DMS79 (cell line): ENCODE measurements around the gene SCN11A.

ENCODE experiments used
- DNase-seq: peaks from one replicate; lab custom pipeline; 2025; lab: John Stamatoyannopoulos, UW

SCN11A gene

DNA sequence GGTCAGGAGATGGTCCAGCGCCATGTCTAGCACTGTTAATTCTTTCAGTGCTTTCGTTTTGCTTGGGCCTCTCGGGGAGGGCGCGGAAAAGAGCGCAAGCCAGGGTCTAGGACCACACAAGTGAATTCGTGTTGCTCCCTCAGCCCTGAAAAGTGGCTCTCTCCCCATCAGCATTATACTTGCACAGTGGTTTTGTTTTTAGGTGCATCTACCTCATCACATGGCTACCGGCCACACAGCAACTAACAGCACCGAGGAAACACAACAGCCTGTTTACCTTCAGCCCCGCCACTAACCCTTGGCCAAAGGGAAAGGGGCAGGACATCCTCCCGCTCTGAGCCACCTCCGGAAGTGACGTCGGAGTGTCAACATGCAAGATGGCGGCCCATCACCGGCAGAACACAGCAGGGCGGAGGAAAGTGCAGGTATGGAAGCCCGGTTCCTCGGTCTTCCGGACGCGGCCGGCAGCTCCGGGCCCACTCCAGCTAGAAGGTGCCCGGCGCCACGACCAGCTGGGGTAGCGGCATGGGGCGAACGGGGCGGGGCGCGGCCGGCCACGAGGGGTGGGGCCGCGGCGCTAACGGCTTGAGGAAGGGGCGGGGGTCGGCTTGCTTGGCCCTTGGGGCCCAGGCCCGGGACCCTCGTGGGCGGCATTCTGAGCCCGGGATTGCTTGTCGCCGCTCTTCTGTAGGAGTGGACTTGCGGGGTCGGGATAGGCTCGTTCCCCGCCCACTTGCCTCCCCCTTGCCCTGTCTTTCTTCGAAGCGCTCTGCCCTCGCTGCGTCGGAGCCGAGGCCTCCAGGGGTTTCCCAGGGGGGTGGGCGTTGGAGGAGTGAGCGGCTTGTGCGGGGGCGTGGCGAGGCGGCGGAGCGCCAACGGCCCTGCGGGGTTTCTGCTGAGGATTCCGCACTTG, at the start of gene SCN11A, which contains the start of gene WDR48:
TSS of gene SCN11A (minus strand) at position 296 of the 913 bp plus-strand sequence. CDS start 101,582 bp downstream, outside the sequence.
TSS of gene WDR48 (plus strand) at position 368 of the 913 bp plus-strand sequence. CDS start at position 378, 10 bp downstream.
- DNase-seq, result peak; percentile 62

DNA sequence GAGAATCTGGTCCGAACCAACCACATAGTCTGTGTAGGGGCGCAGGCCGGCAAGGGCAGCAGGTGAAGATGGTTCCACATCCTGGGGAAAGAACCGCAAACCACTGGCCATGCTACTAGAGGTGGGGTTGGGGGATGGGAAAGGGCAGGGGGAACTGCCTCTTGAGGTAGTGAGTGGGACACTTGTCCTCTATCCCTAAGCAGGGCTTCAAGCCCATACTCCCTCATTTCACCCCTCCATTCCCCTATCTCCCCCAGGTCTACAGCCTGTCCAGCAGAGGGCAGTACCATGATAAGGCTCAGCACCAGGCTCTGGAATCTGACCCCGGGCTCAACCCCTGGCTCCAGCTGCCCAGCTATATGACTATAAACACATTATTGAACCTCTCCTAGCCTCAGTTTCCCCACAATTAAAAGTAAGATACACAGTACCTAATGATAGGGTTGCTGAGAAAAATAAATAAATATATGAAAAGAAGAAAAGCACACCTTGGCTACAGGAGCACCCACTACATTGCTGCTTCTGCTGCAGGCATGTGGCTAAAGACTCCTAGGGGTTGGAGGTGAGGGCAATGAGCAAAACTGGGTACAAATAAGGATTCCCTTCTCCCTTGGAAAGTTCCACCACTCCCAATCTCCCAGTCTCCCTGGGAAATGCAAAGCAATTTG, 49.4 kb upstream of the SCN11A start:
- peak; percentile 3 for DNase-seq

DNA sequence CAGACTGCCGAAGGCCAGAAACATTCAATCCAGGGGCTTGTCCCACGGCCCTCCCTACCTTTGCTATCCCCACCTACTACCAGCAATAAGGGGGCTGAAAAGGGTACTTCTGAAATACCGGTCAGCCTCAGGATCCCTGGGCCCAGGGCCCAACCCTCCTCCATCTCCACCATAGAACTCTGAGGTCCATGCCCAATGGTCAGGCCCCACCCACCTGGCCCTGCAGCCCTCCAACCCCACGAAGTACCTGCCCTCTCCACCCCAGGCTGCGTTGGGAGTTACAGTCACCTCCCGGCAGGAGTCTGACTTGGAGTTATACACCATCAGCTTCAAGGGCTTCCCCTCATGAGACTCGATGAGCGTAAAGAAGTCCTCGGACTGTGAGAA, 48.7 kb upstream of the SCN11A start:
- no peak for DNase-seq

DNA sequence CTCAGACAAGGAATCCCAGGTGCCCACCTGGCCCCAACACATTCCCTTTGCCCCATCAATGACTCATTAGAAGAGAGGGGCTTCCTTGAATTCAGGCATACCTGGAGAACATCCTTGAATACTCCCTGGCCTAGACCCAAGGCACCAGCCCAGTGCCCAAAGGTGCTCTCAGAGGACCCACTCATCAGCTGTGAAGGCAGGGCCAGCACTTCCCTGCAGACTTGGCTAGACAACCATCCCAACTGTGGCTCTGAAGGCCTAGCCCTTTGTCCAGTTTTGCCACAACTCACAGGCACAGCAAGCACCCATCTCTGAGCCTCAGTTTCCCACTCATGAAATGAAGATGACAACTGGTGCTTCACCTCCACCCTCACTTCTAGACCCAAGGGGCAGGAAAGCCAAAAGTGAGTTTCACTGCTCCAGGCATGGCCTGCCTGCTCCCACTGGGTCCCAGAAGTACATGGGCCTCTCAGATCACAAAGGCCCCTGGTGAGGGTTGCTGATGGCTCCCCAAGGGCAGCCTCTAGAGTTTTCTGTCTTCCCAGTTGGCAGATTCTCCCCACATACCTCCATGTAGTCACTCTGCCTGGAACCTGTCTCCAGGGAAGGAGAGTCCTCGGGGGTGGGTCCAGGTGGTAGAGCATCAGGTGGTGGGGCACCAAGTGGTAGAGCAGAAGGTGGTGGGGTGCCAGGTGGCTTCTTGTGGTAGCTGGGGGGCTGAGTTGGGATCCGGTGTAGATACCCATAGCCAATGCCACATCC, 48.2 kb upstream of the SCN11A start:
- no peak for DNase-seq

DNA sequence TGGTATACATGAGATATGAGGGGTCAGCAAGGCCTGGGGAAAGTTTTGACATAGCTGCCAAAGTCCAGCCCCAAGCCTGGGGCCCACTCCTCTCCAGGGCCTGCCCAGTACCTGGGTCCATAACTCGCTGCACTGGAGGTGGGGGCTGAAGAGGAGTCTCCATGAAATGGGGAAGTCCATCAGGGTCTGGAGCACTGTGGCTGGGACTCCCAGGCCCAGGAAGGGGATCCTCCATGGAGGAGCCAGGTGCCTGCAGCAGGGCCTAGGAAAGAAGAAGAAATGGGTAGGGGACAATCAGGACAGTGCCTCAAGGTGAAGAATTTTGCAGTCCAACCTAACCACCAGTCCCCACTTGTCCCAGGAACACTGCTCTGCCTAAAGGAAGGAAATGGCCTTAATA, 47.5 kb upstream of the SCN11A start:
- no peak for DNase-seq

DNA sequence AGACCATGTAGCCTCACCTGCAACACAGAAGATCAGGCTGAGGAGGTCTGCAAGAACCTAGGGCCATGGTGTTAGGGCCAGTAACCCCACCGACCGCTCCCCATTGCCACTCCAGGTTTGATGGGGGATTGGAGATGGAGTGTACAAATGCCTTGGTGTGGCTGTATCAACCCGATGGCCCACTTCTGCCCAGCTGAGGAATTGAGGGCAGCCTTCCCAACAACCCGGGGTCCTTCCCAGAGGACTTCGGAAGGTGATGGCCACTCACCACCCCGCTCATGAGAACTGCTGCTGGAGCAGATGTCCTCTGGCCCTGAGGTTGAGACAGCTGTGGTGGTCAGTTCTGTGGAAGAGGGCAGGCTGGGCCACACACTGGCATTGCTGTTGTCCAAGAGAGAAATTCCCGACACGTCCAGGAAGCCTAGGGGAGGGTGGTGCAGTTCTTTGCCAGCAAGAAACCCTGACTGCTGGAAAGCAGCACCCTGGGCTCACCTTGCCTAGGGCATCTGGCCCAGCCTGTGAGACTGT, 46.8 kb upstream of the SCN11A start:
- no peak for DNase-seq

DNA sequence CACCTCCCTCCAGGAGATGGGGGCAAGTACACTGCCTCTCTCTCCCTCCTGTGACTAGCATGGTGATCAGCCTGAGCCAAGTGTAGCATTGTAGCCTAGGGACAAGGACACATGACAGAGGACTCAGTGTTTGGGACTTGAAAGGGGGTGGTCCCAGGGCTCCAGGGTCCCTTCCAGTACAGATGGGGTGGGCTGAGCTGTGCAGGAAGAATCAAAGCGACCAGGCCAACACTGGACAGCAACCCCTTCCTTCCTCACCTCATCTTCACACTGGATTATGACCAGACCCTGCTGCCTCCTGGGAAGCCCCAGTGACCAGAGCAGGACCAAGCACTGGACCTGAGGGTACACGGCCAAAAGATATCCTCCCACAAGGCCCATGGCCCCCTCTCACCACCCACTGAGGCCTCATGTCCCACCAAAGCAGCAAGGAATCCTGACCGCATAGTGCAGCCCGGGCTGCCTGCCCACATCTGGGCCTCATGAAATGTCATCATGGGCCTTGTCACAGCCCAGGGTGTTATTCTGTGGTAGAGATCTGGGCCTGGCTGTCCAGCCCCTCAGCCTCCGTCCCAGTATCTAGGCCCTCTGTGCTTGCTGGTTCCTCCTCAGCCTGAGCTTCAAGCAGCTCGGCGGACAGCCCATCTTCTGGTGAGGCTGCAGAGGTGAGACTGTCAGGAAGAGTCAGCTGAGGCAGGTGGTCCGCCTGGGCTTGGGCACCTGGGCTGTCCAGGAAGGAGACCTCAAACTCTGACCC, 46.1 kb upstream of the SCN11A start:
- no peak for DNase-seq

DNA sequence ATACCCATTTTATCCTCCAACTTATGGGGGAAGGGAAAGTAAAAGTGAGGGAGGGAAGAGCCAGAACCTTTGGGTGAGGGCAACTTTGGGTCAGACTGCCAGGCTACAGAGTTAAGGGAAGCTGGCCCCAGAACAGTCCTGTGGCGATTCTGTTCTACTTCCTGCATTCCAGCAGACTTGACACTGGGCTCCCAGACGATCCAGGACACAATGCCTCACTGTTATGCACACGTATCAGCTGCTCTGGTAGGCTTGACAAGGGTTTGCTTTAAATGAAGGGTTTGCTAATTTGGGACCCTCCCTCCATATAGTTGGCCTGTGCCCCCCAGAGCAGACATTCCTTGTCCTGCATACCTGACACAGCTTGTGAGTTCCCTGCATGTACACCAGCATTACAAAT, 45.0 kb upstream of the SCN11A start:
- no peak for DNase-seq

DNA sequence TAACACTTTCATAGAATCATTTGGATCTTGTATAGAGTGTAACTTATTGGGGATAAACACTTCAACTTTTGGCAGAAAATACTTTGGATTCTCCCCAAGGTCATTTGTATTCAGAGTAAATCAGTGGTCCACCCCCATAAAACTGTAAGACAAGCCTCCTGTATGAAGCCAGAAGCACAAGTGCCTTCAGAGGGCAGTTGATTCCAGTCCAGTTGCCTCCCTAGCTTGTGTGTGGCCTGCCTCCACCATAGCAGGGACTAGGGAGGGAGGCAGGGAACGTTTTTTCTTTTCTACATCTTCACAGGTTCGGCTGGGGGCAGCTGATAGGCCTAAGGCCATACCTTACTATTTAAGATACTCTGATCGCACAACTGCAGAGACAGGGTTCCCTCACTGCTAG, 44.0 kb upstream of the SCN11A start:
- DNase-seq, result no peak

DNA sequence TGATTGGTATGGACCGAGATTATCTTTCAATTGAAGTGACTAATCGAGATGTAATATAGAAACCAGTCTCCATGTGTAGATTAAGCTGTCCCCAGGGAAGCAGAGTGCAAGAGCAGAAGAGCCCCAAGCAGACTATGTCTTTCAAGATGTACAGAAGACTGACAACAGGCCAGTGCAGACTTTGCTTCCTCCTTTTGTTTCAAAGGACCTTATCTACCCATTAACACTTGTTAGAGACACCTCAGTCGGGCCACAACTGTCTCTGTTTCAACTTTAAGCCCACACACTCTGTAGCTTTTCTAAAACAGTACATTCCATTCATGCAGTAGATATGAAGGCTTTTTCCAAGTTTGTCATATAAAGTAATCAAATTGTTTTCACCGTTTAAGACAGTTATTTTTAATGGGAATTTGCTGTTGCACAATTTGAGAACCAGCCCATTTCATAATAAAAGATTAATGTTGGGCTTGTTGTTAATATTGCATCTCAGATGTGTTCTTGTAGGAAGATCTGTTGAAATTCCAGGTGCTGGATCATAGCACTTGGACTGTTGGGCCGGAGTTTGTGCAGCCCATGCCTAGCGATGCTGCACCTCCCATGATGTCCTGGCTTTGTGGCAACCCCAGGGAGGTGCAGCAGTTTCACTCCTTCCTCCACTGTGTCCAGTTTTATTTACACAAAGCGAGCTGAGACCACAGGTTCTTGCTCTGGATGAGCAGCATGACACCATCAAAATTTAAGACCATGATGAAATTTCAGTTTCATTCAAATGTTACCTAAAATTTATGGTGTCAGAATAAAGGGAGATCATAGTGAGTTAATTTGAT, 43.3 kb upstream of the SCN11A start:
- no peak for DNase-seq

DNA sequence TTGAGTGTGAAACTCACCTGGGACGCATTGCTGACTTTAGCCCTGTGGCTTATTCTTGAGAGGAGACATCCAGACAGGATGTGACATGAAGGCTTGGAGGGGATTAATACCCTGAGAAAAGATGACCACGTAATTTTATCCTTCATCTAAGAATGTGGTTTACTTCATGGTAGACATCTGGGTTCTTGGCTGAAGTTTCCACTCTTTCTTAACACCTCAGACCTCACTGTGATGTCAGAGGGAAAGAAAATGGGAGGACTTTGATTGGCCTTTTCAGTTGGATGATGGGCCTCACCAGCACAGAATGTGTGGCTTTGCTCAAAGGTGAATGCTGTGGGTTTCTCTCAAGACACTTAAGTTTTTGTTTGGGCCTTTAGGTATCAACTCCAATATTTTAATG, 39.2 kb upstream of the SCN11A start:
- DNase-seq, result no peak

DNA sequence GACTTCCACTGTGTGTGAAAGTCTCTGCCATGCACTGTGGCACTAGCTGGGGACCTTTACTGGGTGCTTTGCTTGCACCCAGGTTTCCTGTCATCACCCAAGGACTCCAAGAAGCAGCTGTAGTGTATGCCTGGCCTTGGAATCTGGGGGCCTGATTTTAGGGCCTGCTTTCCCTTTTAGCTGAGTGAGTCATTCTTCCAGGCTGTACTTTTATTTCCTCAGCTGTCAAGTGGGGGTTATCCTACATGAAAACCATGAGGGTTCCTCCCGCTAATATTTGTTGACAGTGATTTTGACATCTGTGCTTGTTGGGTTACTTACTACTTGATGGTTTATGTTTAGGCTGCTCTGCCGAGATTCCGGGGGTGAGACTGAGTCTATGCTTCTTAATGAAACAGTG, 37.1 kb upstream of the SCN11A start:
- no peak for DNase-seq

DNA sequence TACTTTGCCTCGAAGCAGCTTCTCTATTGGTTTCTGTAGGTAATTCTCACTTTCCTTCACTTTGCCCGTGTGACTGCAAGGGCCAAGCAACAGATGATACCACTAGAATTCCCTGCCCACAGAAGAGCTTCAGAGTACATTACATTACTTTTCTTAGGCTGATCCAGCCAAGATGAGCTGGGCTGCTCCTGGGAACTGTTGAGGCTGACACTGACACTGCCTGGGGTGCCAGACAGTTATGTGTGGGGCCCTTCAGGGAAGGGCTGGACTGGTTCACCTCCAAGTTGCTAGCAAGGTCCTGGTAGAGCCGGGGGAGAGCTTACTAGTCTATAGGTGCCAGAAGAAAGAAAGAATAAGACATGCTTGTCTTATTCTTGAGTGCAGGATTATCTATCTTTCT, 36.7 kb upstream of the SCN11A start:
- no peak for DNase-seq

DNA sequence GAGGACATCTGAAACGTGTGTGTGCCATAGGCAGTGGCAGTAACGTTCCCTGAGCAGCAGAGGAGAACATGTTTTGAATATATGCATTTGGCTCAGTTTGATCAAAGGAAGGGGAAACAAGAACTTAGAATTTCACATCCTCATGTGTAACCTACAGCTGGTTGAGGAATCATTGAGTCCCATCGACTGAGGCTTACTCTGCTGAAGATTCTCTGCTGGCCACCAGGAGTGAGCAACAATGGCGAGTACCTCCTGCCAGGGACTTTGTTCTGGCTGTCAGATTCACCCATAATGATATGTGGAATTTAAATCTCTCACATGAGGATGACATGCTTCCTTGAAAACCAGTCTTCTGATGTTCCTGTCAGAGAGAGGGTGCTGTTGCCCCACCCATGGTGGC, 34.4 kb upstream of the SCN11A start:
- DNase-seq, result no peak

DNA sequence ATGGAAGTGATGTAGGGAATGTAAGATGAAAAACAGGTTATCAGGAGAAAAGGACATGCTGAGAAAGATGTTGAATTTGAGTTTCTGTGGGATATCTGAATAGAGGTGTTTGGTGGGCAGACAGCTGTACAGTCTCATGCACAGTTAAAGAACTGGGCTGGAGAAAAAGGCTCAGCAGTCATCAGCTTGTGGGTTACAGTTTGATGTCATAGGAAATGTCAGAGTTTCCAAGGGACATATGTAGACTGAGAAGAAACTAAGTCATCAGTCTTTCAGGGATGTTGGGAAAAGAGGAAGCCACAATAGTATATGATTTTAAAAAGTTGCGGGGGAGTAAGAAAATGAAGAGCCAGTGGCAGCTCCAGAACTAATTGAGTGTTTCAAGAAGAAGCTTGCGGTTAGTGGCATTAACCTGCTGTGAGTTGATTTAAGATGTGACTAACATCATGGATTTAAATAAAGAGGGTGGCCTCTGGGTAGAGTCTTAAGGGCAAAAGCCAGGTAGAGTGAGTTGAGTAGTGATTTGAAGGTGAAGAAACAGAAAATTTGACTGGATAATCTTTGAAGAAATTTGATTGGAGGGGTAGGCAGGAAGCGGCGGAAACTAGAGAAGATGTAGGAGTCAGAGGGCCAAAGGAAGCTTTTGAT, 31.0 kb upstream of the SCN11A start:
- DNase-seq, result no peak

DNA sequence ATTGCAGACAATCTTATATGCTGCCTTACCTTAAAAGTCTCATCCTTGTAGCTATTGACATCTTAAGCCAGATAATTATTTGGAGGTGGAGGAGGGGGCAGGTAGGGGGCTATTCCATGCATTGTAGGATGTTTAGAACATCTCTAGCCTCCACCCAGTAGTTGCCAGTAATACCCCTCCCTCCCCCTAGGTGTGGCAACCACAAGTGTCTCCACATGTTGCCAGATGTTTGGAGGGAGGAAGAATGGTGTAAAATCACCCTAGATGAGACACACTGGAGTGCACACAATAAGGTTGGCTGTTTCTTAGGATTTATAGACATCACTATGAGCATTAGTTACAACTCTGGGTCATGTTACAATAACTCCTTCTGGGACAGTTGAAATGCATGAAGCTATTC, 28.3 kb upstream of the SCN11A start:
- DNase-seq, result no peak

DNA sequence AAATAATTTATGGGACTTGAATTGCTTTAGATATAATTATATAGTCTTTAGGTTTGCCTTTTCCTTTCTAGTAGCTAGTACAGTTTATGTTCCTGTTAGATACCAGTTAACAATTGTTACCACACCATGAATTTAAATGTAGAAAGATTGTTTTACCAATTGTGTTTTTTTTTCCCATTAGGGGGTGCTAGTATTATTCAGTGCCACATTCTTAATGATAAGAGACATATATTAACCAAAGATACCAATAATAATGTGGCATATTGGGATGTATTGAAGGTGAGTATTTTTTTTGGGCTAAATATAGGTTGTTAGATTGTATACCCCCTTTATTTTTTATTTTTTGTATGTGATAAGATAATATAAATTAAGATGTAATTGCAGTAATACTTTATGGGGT, 27.8 kb upstream of the SCN11A start:
- DNase-seq, result no peak

DNA sequence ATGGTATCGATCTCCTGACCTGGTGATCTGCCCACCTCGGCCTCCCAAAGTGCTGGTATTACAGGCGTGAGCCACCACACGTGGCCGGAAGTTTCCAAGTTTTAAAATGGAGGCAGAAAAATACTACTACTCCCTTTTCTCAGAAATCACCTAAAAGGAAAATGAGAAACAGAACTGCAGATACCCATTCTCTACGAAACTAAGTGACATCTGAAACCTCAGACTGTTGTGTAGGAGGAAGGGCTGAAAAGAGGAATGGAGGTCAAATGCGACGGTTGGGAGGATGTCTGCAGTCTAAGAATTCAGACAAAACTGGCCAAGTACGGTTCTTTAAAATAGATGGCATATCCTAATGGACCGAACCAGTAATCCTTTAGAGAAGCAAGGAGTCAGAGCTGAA, 24.2 kb upstream of the SCN11A start:
- no peak for DNase-seq

DNA sequence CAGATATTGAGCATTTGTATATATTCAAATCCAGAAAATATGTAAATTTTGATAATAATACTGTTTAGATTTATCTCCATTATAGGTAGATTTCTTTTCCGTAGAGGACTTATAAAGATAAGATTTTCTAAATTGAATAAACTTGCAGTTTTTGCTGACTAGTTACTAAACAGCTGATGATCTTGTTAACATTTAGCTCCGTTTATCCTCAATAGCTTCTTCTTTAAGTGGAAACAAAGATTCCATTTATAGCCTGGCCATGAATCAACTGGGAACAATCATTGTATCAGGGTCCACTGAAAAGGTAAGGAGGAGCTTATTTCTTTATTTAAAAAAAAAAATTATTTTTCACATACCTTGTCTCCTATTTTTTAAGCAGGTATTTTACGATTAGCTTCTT, 16.8 kb upstream of the SCN11A start:
- DNase-seq, result no peak

DNA sequence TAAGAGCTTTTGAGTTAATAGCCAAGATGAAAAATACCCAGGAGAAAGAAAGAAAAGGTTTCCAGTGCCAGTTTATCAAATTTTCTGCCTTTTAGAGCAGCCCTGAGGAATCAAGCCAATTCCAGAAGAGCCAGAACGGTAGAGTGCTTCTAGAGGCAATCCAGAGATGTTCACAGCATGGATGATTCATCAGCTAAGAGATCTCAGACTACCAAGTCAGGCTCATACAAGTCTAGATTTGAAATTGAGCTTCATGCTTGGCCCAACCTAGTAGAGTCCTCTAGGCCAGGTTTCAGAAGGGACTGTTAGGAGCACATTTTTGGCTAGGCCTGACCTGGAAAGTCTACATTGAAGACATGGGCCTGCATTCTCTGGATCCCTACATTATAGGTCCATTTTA, 15.5 kb upstream of the SCN11A start:
- DNase-seq, result no peak
